Transverse colon (tissue), 4 donors: ENCODE measurements around the gene GNS. TPM values are rescaled to one million over a fixed set of nuclear protein-coding genes. Genes with fewer than 3 reads are reported as not detected.

Experiments
- DNase-seq: peaks from one replicate; pipeline ENCODE4 v3.0.0-alpha.2; 2019
- H3K27ac ChIP-seq, 4 donors: fragments of 200-600 bp; sonication (generic); 2 replicates each; pipeline ENCODE4 v1.5.1; 2016 to 2018; ENCODE audit warnings: inconsistent platforms in 4 of 4
- H3K27me3 ChIP-seq: fragments of 200-600 bp; sonication (generic); 2 replicates; pipeline ENCODE4 v1.5.1; 2017; ENCODE audit warnings: inconsistent platforms
- H3K36me3 ChIP-seq, 4 donors: fragments of 200-600 bp; sonication (generic); 2 replicates each; pipeline ENCODE4 v1.5.1; 2017 to 2019; ENCODE audit warnings: inconsistent platforms in 4 of 4
- H3K4me1 ChIP-seq, 4 donors: fragments of 200-600 bp; sonication (generic); 2 replicates each; pipeline ENCODE4 v1.5.1; 2017 to 2020; ENCODE audit warnings: inconsistent platforms in 4 of 4
- H3K4me3 ChIP-seq, 4 donors: fragments of 200-600 bp; sonication (generic); 1 replicate in 1 of 4; 2 replicates in 3 of 4; pipeline versions ENCODE4 v1.5.1 to v1.6.1; 2017 to 2019; ENCODE audit warnings: inconsistent platforms in 4 of 4
- H3K9me3 ChIP-seq, 2 donors: fragments of 200-600 bp; sonication (generic); 2 replicates each; pipeline ENCODE4 v1.5.1; 2017 to 2019; ENCODE audit warnings: inconsistent platforms in 2 of 2
- CTCF ChIP-seq, 5 experiments: fragments of 200-600 bp in 3 of 5; fragments of 450-650 bp in 2 of 5; sonication (generic) in 3 of 5; IDR thresholded peaks; 1 replicate in 2 of 5; 2 replicates in 3 of 5; pipeline ENCODE4 v1.5.1; 2016 to 2017; ENCODE audit warnings: antibody characterized with exemption in 5 of 5, inconsistent platforms in 3 of 5, mild to moderate bottlenecking in 2 of 5, moderate library complexity in 1 of 5
- EP300 ChIP-seq: sonication (generic); formaldehyde crosslinking; IDR thresholded peaks from one replicate; pipeline ENCODE4 v1.6.1; 2017; ENCODE audit warnings: antibody characterized with exemption, low read depth
- POLR2A ChIP-seq: fragments of 450-650 bp; IDR thresholded peaks from one replicate; pipeline ENCODE4 v1.6.1; 2016; ENCODE audit warnings: antibody characterized with exemption, mild to moderate bottlenecking, moderate library complexity
- POLR2AphosphoS5 ChIP-seq, 3 donors: sonication (generic); formaldehyde crosslinking; IDR thresholded peaks; one replicate each; pipeline ENCODE4 v1.6.1; 2016; ENCODE audit warnings: antibody characterized with exemption in 3 of 3
- WGBS, 2 donors: methylation state at CpG; one replicate each; pipeline ENCODE4 v1.1.5; 2018; ENCODE audit warnings: low coverage in 1 of 2; 5-methylcytosine and 5-hydroxymethylcytosine counted together
- in situ Hi-C, 4 donors: fragments of 200-750 bp; cut with MboI; loops; one replicate each; pipeline versions ENCODE4 v1.15.0 to v1.15.1; 2017; ENCODE audit warnings: low sequenced_read_pairs in 3 of 4, low pct_ligation_motif_present in 1 of 4, low pct_unique_long_range_greater_than_20kb in 1 of 4
- intact Hi-C: fragments of 100-400 bp; cut with DNase I; formaldehyde crosslinking; loops from one replicate; pipeline ENCODE4 v1.15.1; 2023; ENCODE audit warnings: low total_unique reads
- total RNA-seq, 4 donors: library from RNA; depleted of rRNA; stranded (reverse); fragments of >200 nt; gene quantifications; one replicate each; pipeline ENCODE4 v1.1.0, GENCODE V29; 2016

Gene GNS
- total RNA-seq, 4 donors from 2014 or later, result 22.3 to 67.0 (median 48.3) TPM

GRCh38 chr12:64674367-64674922 is 84.8 kb downstream of the GNS start:
- intact Hi-C loops, result no loop called here
- no peaks in the 10 kb centered on the region for H3K9me3 ChIP-seq
- H3K27ac ChIP-seq, result peak overlapping the region; percentile 80 to 90 (median 87)
- in situ Hi-C loops, result loop anchor here in 1 of 4 donors (10.0 kb wide), 1 partner anchor 50 kb away; no protein-coding TSS in a partner anchor
- peaks cover 76 to 96% (median 84%) of the 10 kb centered on the region in 4 donors for H3K4me1 ChIP-seq
- 75 to 87% methylated on average over 7 to 10 of the region's 10 CpGs for WGBS, 2 donors
- no peaks in the 10 kb centered on the region for H3K36me3 ChIP-seq
- no peaks in the 10 kb centered on the region for H3K27me3 ChIP-seq
- no peak for DNase-seq
- H3K4me3 ChIP-seq, result no peak overlapping the region
- TF ChIP-seq EP300 (no peak), POLR2AphosphoS5 (IDR thresholded peaks at IDR 0.05) (no peak), CTCF (IDR thresholded peaks at IDR 0.05) (no peak), POLR2A (no peak)

DNA sequence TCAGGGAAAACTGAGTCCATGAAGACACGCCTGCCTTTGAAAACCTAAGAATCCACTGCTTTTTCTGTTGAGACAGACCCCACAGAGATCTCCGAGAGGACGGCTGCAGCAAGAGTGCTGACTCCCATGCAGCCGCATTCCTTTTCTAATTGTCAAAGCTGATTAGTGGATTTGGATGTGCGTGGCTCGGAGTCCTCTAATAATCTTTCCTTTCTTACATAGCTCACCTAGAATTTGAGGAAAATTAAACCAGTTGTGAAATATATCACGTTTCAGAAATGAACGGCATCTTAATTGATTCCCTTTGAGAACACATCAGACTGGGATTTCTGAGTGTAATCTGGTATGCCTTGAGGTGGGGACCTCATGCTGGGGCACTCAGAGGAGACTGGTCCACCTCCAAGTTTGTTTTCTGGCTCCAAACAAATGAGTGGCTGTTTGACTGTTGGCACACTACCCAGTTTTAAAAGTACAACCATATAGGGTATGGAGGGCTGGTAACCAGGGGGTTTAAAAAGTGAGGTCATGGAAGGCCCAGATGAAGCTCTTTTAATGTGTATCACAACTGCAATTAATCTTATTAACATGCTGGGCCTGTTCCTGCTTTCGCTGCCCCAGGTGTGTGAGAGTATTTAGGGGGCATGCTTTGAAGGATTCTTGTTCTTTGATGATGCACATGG is 85.6 kb downstream of the GNS start:
- H3K27me3 ChIP-seq, result no peaks in the 10 kb centered on the region

DNA sequence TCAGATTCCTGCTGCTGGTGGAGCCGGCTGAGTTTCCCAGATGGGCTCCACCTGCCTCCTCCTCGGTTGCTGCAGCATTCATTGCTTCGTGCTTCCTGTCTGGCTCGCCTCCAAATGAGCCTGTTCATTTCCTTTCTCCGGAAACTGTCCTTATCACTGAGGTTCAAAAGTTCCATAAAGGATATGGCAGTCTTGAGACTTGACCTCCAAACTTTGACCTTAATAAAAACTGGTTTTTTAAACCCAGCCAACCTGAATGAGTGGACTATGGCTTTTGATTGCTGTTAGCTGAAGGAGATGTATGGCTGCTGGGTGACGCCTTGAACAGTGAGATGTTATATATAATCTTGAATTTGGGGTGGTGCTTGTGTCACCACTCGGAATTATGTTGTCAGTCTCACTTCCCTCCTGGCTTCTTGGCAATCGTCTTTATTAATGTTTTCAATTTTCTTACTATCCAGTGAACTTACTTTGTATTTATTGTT is 86.2 kb downstream of the GNS start:
- intact Hi-C loops, result no loop called here

More for the DNA sequence above, 85.6 kb downstream of the GNS start:
- Histone ChIP-seq H3K4me3 (no peak overlapping the region), H3K27ac (peak overlapping the region; percentile 80 to 90 (median 87)), H3K4me1 (peaks cover 75 to 96% (median 82%) of the 10 kb centered on the region in 4 donors), H3K9me3 (no peaks in the 10 kb centered on the region), H3K36me3 (no peaks in the 10 kb centered on the region)
- intact Hi-C loops, result no loop called here
- in situ Hi-C loops, result loop anchor here in 1 of 4 donors (10.0 kb wide), 1 partner anchor 49 kb away; no protein-coding TSS in a partner anchor
- TF ChIP-seq POLR2A (no peak), CTCF (IDR thresholded peaks at IDR 0.05) (no peak), POLR2AphosphoS5 (IDR thresholded peaks at IDR 0.05) (peak in 2 of 3 donors; percentile 6 to 24)
- WGBS, 2 donors, result 75% methylated on average over 9 of the region's 9 CpGs; no CpG with 5 or more reads in 1 of the 2 donors
- no peak for DNase-seq

More for the DNA sequence above, 86.2 kb downstream of the GNS start:
- Histone ChIP-seq H3K27ac (peak overlapping the region; percentile 80 to 90 (median 87)), H3K9me3 (no peaks in the 10 kb centered on the region), H3K4me3 (no peak overlapping the region), H3K4me1 (peaks cover 79 to 100% (median 83%) of the 10 kb centered on the region in 4 donors), H3K36me3 (no peaks in the 10 kb centered on the region), H3K27me3 (no peaks in the 10 kb centered on the region)
- TF ChIP-seq CTCF (IDR thresholded peaks at IDR 0.05) (no peak), POLR2A (peak; percentile 31), EP300 (peak; percentile 49), POLR2AphosphoS5 (IDR thresholded peaks at IDR 0.05) (peak in 2 of 3 donors; percentile 73 to 86)
- in situ Hi-C loops, result loop anchor here in 1 of 4 donors (10.0 kb wide), 1 partner anchor 48 kb away; no protein-coding TSS in a partner anchor
- peak; percentile 93 for DNase-seq
- 5 to 10% methylated on average over 7 to 8 of the region's 8 CpGs for WGBS, 2 donors
